Activated CD8-positive, alpha-beta memory T cell treated with anti-CD3 and anti-CD28 coated beads, Interleukin-2, amount 10 ng/mL, durations not matched to agents 7 days and 5 days (primary cell): ENCODE data around the gene EIF4A3. TPM values are rescaled to one million over a fixed set of nuclear protein-coding genes. Genes with fewer than 3 reads are reported as not detected.
"Not testable (repeated sequence)": the region's sequence is repeated elsewhere in the genome, so short reads cannot be mapped to it uniquely, and the experiment has no call there.

Experiments used
- ATAC-seq: fragments of 150-1000 bp; cut with Tn5 transposase; one replicate; pipeline ENCODE4 v1.10.0; 2021; ENCODE audit warnings: moderate library complexity
- CTCF ChIA-PET: fragments of 350-600 bp; sonication (Branson Sonifier 250); formaldehyde crosslinking; loops from one replicate; lab custom pipeline; 2021; ENCODE audit warnings: antibody characterized with exemption; lab: Charles Lee
- DNase-seq: peaks from one replicate; pipeline ENCODE4 v3.0.0-alpha.2; 2020
- H3K27ac Mint-ChIP-seq: one replicate; pipeline ENCODE4 v1.8.0; 2021; ENCODE audit warnings: mild to moderate bottlenecking, mixed read lengths
- H3K27me3 Mint-ChIP-seq: one replicate; pipeline ENCODE4 v1.8.0; 2021; ENCODE audit warnings: mixed read lengths
- H3K36me3 Mint-ChIP-seq: one replicate; pipeline ENCODE4 v1.8.0; 2021; ENCODE audit warnings: mild to moderate bottlenecking, mixed read lengths
- H3K4me1 Mint-ChIP-seq: one replicate; pipeline ENCODE4 v1.8.0; 2021; ENCODE audit warnings: mixed read lengths
- H3K4me3 Mint-ChIP-seq: one replicate; pipeline ENCODE4 v1.8.0; 2021; ENCODE audit warnings: mild to moderate bottlenecking, moderate library complexity, mixed read lengths
- H3K9me3 Mint-ChIP-seq: one replicate; pipeline ENCODE4 v1.8.0; 2022; ENCODE audit warnings: low read depth, mixed read lengths
- total RNA-seq, 2 experiments: library from RNA; stranded (reverse); gene quantifications; one replicate each; pipeline ENCODE4 v1.2.3, GENCODE V29; 2021

The EIF4A3 gene
- total RNA-seq, 2 experiments from 2014 or later: 145 to 161 TPM

DNA sequence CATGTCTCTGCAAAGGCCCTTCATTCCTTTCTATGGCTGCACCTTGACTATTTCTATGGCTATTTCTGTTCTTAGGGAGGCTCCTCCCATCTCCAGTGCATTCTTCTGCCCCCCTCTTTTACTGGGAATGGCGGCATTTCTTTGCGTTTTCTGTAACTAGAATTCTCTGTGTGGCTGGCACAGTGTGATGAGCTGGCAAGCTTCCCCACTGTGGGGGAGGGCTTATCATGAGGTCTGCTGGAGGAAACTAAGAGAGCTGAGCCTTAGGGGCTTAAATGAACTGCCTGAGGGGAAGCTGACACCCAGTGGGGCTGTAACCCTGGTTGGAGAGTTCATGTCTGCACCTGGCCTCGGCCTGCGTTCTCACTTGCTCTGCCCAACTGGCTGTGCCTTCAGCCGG lies 21.4 kb upstream of the EIF4A3 start:
- Mint-ChIP-seq H3K4me1 (no peaks in the 10 kb centered on the region), H3K27ac (no peak overlapping the region), H3K27me3 (peaks cover 8% of the 10 kb centered on the region), H3K4me3 (no peak overlapping the region), H3K9me3 (no peaks in the 10 kb centered on the region), H3K36me3 (no peaks in the 10 kb centered on the region)
- CTCF ChIA-PET: no interaction called here
- no peak for ATAC-seq
- DNase-seq: no peak

DNA sequence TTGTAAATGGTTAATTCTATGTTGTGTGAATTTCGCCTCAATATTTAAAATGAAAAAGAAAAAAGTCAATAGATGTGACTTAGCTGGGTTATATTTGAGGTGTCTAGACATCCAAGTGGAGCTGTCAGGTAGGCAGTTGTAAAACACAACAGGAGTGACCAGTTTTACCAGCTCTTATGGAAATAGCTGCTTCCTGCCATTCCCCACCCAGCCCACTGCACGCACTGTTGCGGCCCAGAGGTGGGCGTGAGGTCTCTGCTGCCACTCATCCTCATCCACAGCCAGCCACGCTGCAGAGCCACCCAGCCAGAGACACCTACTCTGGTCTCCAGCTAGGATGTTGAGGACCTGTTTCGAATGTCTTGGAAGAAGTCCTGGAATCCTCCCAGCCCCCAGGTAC lies 19.5 kb upstream of the EIF4A3 start:
- no peak overlapping the region for H3K27ac Mint-ChIP-seq
- peaks cover 11% of the 10 kb centered on the region for H3K27me3 Mint-ChIP-seq
- H3K36me3 Mint-ChIP-seq: no peaks in the 10 kb centered on the region
- CTCF ChIA-PET: interaction anchor here (1.4 kb wide), 1 partner anchor 29 kb away, joined by 3 read pairs; no protein-coding TSS in a partner anchor
- DNase-seq (no peak), ATAC-seq (no peak)
- no peaks in the 10 kb centered on the region for H3K4me1 Mint-ChIP-seq
- no peak overlapping the region for H3K4me3 Mint-ChIP-seq
- H3K9me3 Mint-ChIP-seq: no peaks in the 10 kb centered on the region

DNA sequence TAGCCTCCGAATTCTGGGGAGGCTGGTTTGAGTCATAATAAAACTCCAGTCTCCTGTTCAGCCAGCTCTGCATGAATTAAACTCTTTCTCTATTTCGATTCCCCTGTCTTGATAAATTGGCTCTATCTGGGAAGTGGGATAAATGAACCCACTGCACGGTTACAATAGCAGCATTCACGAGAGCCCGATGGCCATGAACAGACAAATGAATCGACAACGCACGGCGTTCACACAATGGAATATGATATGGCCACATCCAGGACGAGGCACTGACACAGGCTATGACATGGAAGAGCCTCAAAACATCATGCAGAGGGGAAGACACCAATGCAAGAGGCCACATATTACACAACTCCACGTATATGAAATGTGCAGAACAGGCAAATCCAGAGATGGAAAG lies 17.3 kb upstream of the EIF4A3 start:
- DNase-seq (no peak), ATAC-seq (no peak)
- Mint-ChIP-seq H3K9me3 (no peaks in the 10 kb centered on the region), H3K27ac (no peak overlapping the region), H3K4me3 (no peak overlapping the region), H3K36me3 (no peaks in the 10 kb centered on the region), H3K4me1 (no peaks in the 10 kb centered on the region), H3K27me3 (peaks cover 20% of the 10 kb centered on the region)
- CTCF ChIA-PET: interaction anchor here (0.7 to 0.8 kb wide), 2 partner anchors 62 to 87 kb away, joined by 4 to 5 read pairs; partner anchors contain the start of gene GAA

DNA sequence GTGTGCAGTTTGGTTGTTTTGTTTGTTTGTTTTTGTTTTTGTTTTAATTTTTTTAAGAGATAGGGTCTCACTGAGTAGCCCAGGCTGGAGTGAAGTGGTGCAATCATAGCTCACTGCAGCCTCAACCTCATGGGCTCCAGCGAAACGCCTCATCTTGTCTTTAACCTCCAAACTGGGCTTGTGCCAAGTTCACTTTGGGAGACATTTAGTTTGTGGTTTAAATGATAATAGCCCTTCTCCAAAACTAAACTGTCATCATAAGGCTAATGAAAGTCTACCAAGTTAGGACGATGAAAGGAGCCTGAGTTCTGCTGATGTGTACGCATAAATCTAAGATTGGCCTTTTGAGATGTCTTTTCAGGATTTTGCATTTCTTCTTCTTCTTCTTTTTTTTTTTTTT lies 16.4 kb upstream of the EIF4A3 start:
- no peak overlapping the region for H3K4me3 Mint-ChIP-seq
- peaks cover 21% of the 10 kb centered on the region for H3K27me3 Mint-ChIP-seq
- no peak for DNase-seq
- H3K36me3 Mint-ChIP-seq: no peaks in the 10 kb centered on the region
- CTCF ChIA-PET: interaction anchor here (0.7 to 1.1 kb wide), 3 partner anchors 32 to 87 kb away, joined by 3 to 5 read pairs (median 4); partner anchors contain the start of gene GAA
- no peaks in the 10 kb centered on the region for H3K4me1 Mint-ChIP-seq
- H3K9me3 Mint-ChIP-seq: no peaks in the 10 kb centered on the region
- H3K27ac Mint-ChIP-seq: no peak overlapping the region
- no peak for ATAC-seq

DNA sequence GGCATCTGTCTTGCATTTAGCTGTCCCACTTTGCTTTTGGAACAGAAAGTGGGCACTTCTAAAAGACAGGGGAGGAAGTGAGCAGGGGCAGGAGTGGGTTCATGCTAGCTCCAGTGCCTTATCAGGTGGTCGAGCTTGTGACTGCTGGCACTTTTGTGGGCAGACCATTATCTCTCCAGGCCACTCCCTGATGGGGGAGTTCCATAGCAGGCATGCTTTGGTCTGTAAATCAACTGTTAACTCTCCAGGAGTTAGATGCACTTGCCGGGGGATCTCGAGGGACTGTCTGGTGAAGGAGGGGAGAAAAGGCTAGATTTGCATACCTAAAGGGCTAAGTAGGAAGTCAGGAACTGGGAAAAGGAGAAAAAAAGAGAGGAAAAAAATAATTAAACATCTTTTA lies 13.6 kb upstream of the EIF4A3 start:
- H3K27ac Mint-ChIP-seq: no peak overlapping the region
- no peak for ATAC-seq
- DNase-seq: no peak
- no peak overlapping the region for H3K4me3 Mint-ChIP-seq
- H3K4me1 Mint-ChIP-seq: no peaks in the 10 kb centered on the region
- H3K9me3 Mint-ChIP-seq: peaks cover 2% of the 10 kb centered on the region
- CTCF ChIA-PET: interaction anchor here (0.6 to 1.2 kb wide), 2 partner anchors 35 to 371 kb away, joined by 3 to 4 read pairs; no protein-coding TSS in a partner anchor
- peaks cover 21% of the 10 kb centered on the region for H3K27me3 Mint-ChIP-seq
- H3K36me3 Mint-ChIP-seq: peaks cover 6% of the 10 kb centered on the region

DNA sequence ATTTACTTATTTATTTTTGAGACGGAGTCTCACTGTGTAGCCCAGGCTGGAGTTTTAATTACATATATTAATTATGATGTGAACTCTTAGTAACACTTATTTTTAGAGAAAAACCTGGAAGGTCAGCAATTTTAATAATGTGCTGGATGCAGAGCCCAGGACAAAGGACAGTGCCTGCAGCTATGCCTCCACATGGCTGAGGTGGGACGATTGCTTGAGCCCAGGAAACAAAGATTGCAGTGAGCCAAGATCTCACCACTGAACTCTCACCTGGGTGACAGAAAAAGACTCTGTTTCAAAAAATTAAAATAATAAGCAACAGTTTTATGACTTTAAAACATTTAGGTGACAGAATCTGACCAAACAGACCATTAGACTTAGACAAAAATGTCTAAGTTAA lies 11.9 kb upstream of the EIF4A3 start:
- Mint-ChIP-seq H3K27ac (no peak overlapping the region), H3K4me1 (no peaks in the 10 kb centered on the region)
- CTCF ChIA-PET: no interaction called here

DNA sequence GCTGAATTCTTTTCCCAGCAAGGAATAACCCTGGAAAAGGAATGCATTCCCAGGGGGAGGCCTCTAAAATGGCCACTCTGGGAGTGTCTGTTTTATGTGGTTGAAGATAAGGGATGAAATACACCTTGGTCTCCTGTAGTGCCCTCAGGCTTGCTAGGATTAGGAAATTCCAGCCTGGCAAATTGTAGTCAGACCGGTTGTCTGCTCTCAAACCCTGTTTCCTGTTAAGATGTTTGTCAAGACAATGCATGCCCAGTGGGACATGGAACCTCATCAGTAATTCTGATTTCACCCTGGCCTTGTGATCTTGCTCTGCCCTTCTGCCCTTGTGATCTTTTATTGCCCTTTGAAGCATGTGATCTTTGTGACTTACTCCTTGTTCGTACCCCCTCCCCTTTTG lies 8.7 kb upstream of the EIF4A3 start:
- CTCF ChIA-PET, ATAC-seq: not testable (repeated sequence)

More for the DNA sequence above, 11.9 kb upstream of the EIF4A3 start:
- Mint-ChIP-seq H3K4me3 (no peak overlapping the region), H3K36me3 (peaks cover 9% of the 10 kb centered on the region), H3K27me3 (peaks cover 21% of the 10 kb centered on the region), H3K9me3 (peaks cover 2% of the 10 kb centered on the region)
- no peak for ATAC-seq
- DNase-seq: no peak

DNA sequence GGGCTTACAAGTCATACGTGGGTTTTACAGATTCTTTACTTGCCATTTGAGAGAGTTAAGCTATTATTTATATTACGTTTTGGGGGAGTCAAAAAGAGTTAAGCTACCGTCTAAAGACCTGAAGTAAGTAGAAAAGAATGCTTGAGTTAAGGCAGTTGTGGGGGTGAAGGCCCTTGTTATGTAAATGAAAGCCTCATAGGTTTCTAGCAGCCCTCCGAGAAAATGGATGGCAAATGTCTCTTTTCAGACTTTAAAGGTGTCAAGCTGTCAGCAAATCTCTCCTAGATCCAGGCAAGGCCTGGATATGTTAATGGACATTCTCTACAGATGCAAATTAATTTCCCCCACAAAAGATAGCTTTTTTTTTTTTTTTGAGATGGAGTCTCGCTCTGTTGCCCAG lies 7.2 kb upstream of the EIF4A3 start:
- DNase-seq (no peak), ATAC-seq (no peak)
- H3K4me3 Mint-ChIP-seq: no peak overlapping the region
- H3K36me3 Mint-ChIP-seq: peaks cover 10% of the 10 kb centered on the region
- H3K9me3 Mint-ChIP-seq: peaks cover 9% of the 10 kb centered on the region
- CTCF ChIA-PET: no interaction called here
- H3K4me1 Mint-ChIP-seq: peaks cover 12% of the 10 kb centered on the region
- no peak overlapping the region for H3K27ac Mint-ChIP-seq
- peaks cover under 1% of the 10 kb centered on the region for H3K27me3 Mint-ChIP-seq

More for the DNA sequence above, 8.7 kb upstream of the EIF4A3 start:
- H3K27ac Mint-ChIP-seq, H3K9me3 Mint-ChIP-seq, DNase-seq, H3K4me3 Mint-ChIP-seq: not testable (repeated sequence)
- H3K4me1 Mint-ChIP-seq: peaks cover 12% of the 10 kb centered on the region
- peaks cover 10% of the 10 kb centered on the region for H3K36me3 Mint-ChIP-seq
- H3K27me3 Mint-ChIP-seq: peaks cover 12% of the 10 kb centered on the region

DNA sequence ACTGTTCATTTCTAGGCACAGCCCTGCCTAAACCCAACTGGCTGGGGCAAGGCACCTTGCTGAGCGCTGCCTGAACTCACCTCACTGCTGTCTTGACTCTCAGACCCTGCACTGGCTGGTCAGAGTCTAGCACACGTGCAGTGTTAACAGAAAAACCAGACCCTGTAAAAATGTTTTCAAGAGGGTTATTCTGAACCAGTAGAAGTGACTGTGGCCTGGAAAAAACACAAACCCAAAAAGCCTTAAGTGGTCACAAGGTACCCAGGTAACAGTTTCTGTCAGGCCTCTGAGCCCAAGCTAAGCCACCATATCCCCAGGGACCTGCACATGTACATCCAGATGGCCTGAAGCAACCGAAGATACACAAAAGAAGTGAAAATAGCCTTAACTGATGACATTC lies 6.1 kb upstream of the EIF4A3 start:
- CTCF ChIA-PET: no interaction called here
- Mint-ChIP-seq H3K36me3 (peaks cover 10% of the 10 kb centered on the region), H3K27me3 (no peaks in the 10 kb centered on the region), H3K4me3 (no peak overlapping the region), H3K27ac (no peak overlapping the region), H3K4me1 (peaks cover 20% of the 10 kb centered on the region), H3K9me3 (peaks cover 9% of the 10 kb centered on the region)
- DNase-seq (no peak), ATAC-seq (no peak)

DNA sequence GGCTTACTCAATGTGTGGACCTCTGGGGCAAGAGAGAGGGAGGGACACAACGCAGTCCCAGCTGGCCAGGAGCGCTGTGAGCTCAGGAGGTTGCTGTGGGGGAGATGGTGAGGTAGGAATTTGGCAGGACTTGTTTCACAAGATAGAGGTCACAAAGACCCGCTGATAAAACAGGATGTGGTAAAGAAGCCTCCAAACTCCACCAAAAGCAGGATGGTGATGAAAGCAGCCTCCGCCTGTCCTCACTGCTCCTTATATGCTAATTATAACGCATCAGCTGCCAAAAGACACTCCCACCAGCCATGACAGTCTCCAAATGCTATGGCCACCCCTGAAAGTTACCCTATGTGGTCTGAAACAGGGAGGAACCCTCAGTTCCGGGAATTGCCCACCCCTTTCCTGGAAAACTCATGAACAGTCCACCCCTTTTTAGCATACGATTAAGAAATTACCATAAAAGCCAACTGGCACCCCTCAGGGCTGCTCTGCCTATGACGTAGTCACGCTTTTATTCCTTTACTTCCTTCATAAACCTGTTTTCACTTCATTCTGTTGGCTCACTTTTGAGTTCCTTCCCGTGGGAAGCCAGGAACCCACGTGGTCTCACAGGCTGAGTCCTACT lies 5.3 kb upstream of the EIF4A3 start:
- ATAC-seq: no peak
- Mint-ChIP-seq H3K27me3 (no peaks in the 10 kb centered on the region), H3K4me1 (peaks cover 22% of the 10 kb centered on the region), H3K9me3 (peaks cover 9% of the 10 kb centered on the region), H3K36me3 (peaks cover 10% of the 10 kb centered on the region), H3K27ac (peak overlapping the region; percentile 21), H3K4me3 (no peak overlapping the region)
- CTCF ChIA-PET: no interaction called here
- DNase-seq: no peak

DNA sequence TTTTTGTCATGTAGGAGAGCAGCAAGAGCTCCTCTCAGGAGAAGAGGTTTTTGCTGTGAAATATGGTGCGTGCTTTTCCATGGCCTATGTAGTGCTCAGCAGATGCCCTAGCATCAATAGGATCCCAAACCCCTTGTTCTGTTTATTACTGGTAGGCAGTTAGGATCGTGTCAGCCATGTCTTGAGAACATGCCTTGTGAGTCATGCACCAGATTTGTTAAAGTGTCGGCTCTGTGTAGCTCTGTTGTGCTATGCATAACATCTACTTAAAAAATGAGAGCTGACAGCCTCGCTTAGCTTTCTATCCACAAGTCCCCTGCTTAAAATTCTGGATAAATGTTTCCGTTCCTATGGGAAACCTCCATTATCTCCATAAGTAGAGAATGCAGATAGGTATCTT lies 4.4 kb upstream of the EIF4A3 start:
- CTCF ChIA-PET: no interaction called here
- peaks cover 25% of the 10 kb centered on the region for H3K4me1 Mint-ChIP-seq
- H3K27me3 Mint-ChIP-seq: no peaks in the 10 kb centered on the region
- H3K9me3 Mint-ChIP-seq: peaks cover 9% of the 10 kb centered on the region
- DNase-seq: no peak
- no peak overlapping the region for H3K4me3 Mint-ChIP-seq
- H3K27ac Mint-ChIP-seq: no peak overlapping the region
- ATAC-seq: no peak
- H3K36me3 Mint-ChIP-seq: peaks cover 9% of the 10 kb centered on the region

DNA sequence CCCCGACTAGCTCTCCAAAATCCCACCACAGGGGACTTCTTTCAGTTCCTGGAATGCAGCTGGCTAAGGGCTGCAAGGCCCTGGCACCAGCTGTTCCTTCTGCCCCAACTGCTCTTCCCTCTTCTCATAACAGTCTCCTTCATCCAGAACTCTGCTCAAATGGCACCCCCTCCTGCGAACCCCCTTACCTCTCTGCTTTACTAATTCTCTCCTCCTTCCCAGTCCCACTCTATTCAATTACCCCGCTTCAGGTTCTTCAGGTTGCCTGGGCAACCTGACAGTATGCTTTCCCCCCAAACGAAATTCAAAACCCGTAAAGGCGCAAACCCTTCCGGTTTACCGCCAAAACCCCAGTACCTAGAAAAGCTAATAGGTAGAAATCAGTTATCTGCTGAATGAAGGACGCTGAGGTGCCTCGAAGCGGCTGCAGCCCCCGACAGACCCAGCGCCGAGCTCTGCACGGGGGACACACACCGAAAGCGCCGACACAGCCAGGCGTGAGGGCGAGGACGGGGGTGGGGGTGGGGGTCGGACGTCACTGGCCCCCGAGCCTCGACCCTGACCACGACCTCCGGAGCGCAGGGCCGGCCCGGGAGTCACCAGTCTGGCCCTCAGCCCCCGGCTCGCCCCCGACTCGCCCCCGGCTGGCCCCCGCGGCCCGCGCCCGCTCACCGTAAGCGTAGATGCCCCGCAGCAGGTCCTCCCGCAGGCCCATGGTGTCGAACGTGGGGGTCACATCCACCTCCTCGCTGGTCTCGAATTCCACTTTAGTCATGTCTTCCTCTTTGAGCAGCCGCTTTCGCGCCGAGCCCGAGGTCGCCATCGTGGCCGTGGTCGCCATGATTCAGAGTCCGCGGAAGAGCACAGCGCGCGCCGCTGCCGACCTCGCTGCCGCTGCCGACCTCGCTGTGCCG lies 550 bp downstream of the EIF4A3 start:
- peak overlapping the region; percentile 95 for H3K27ac Mint-ChIP-seq
- ATAC-seq (peak; percentile 12), DNase-seq (peak; percentile 63)
- CTCF ChIA-PET: interaction anchor here (1.0 to 2.0 kb wide), 9 partner anchors 11 to 140 kb away, joined by 3 to 16 read pairs (median 4); partner anchors contain the start of gene GAA
- H3K36me3 Mint-ChIP-seq: peaks cover 38% of the 10 kb centered on the region
- H3K9me3 Mint-ChIP-seq: peaks cover 2% of the 10 kb centered on the region
- H3K27me3 Mint-ChIP-seq: no peaks in the 10 kb centered on the region
- H3K4me1 Mint-ChIP-seq: peaks cover 45% of the 10 kb centered on the region
- H3K4me3 Mint-ChIP-seq: peak overlapping the region; percentile 81
